GM12891 (cell line): ENCODE results near the gene NECAB3.
"Not testable (repeated sequence)": the region's sequence is repeated elsewhere in the genome, so short reads cannot be mapped to it uniquely, and the experiment has no call there.

Experiments used
- DNase-seq: peaks from one replicate; pipeline ENCODE4 v3.0.0; 2011; ENCODE audit warnings: low spot score; ENCODE audit not compliant: insufficient read length
- FAIRE-seq: peaks from 2 replicates; lab custom pipeline; 2011; peaks lifted over from hg19 to GRCh38; lab: Jason Lieb, UNC
- PAX5 ChIP-seq: IDR thresholded peaks from 2 replicates; pipeline ENCODE4 v1.6.1; 2011; ENCODE audit warnings: low read length, moderate library complexity, mild to moderate bottlenecking; ENCODE audit not compliant: insufficient read depth, severe bottlenecking
- POLR2A ChIP-seq: IDR thresholded peaks from 2 replicates; pipeline ENCODE4 v1.6.1; 2011; ENCODE audit warnings: low read depth, low read length, control low read depth
- POLR2AphosphoS5 ChIP-seq: IDR thresholded peaks from 2 replicates; pipeline ENCODE4 v1.6.1; 2011; ENCODE audit warnings: low read depth, low read length, control low read depth
- POU2F2 ChIP-seq: IDR thresholded peaks from 2 replicates; pipeline ENCODE4 v1.6.1; 2011; ENCODE audit warnings: low read depth, mild to moderate bottlenecking, control low read depth, low read length, moderate library complexity
- SPI1 ChIP-seq: IDR thresholded peaks from 2 replicates; pipeline ENCODE4 v1.6.1; 2011; ENCODE audit warnings: low read depth, low read length, control low read depth
- TAF1 ChIP-seq: IDR thresholded peaks from 2 replicates; pipeline ENCODE4 v1.6.1; 2011; ENCODE audit warnings: low read depth, low read length, control low read depth

Gene NECAB3

GRCh38 chr20:33646959-33647602 is 27.1 kb downstream of the NECAB3 start:
- TF ChIP-seq POU2F2: peak; percentile 95
- not testable (repeated sequence) for FAIRE-seq
- peak; percentile 11 for DNase-seq

- no peak for DNase-seq
- TF ChIP-seq POLR2AphosphoS5 (no peak), TAF1 (no peak), PAX5 (no peak), POU2F2 (no peak), SPI1 (no peak), POLR2A (no peak)
- FAIRE-seq: no peak
Measured at GRCh38 chr20:33646191-33646590, 28.0 kb downstream of the NECAB3 start.

GRCh38 chr20:33645396-33645795 is 28.8 kb downstream of the NECAB3 start:
- DNase-seq (no peak), FAIRE-seq (no peak)
- TF ChIP-seq POU2F2: no peak
- no peak for TF ChIP-seq POLR2A
- TF ChIP-seq POLR2AphosphoS5: no peak
- no peak for TF ChIP-seq PAX5
- no peak for TF ChIP-seq TAF1
- TF ChIP-seq SPI1: no peak

GRCh38 chr20:33645072-33645358 is 29.2 kb downstream of the NECAB3 start:
- FAIRE-seq: no peak
- no peak for TF ChIP-seq TAF1
- TF ChIP-seq PAX5: no peak
- no peak for TF ChIP-seq POU2F2
- TF ChIP-seq POLR2AphosphoS5: no peak
- no peak for TF ChIP-seq SPI1
- TF ChIP-seq POLR2A: no peak

GRCh38 chr20:33644313-33645071 is 29.7 kb downstream of the NECAB3 start:
- no peak for TF ChIP-seq POLR2A
- no peak for TF ChIP-seq TAF1
- DNase-seq: no peak
- FAIRE-seq: no peak

More at GRCh38 chr20:33645072-33645358, 29.2 kb downstream of the NECAB3 start:
- no peak for DNase-seq

- TF ChIP-seq POLR2AphosphoS5 (no peak), POU2F2 (no peak), SPI1 (no peak), TAF1 (no peak), PAX5 (no peak), POLR2A (no peak)
- DNase-seq (no peak), FAIRE-seq (no peak)
Measured at GRCh38 chr20:33640287-33640686, 33.9 kb downstream of the NECAB3 start.

GRCh38 chr20:33636776-33637175 is 37.5 kb downstream of the NECAB3 start:
- FAIRE-seq (no peak), DNase-seq (no peak)
- no peak for TF ChIP-seq POLR2AphosphoS5
- no peak for TF ChIP-seq SPI1
- no peak for TF ChIP-seq POLR2A
- no peak for TF ChIP-seq POU2F2
- TF ChIP-seq PAX5: no peak
- no peak for TF ChIP-seq TAF1

GRCh38 chr20:33635341-33635740 is 38.9 kb downstream of the NECAB3 start:
- TF ChIP-seq SPI1: no peak
- TF ChIP-seq POLR2AphosphoS5: no peak
- no peak for TF ChIP-seq PAX5
- no peak for TF ChIP-seq TAF1
- TF ChIP-seq POLR2A: no peak
- no peak for TF ChIP-seq POU2F2
- FAIRE-seq: no peak
- no peak for DNase-seq

- not testable (repeated sequence) for FAIRE-seq, DNase-seq
Measured at GRCh38 chr20:33631910-33632309, 42.3 kb downstream of the NECAB3 start.

- FAIRE-seq (no peak), DNase-seq (no peak)
- TF ChIP-seq PAX5 (no peak), POU2F2 (no peak), SPI1 (no peak), POLR2A (no peak), TAF1 (no peak), POLR2AphosphoS5 (no peak)
Measured at GRCh38 chr20:33630507-33630906, 43.7 kb downstream of the NECAB3 start.

- FAIRE-seq (no peak), DNase-seq (no peak)
- TF ChIP-seq POU2F2: no peak
- TF ChIP-seq TAF1: no peak
- TF ChIP-seq SPI1: no peak
- TF ChIP-seq POLR2A: no peak
- no peak for TF ChIP-seq PAX5
- no peak for TF ChIP-seq POLR2AphosphoS5
Measured at GRCh38 chr20:33629979-33630378, 44.2 kb downstream of the NECAB3 start.
